ENCODE data around the gene GHR.
"Not testable (repeated sequence)": the region's sequence is repeated elsewhere in the genome, so short reads cannot be mapped to it uniquely, and the experiment has no call there.

GHR gene

GRCh38 chr5:42653705-42654104 is 230.5 kb downstream of the GHR start:
- TF ChIP-seq ZNF274 (IDR thresholded peaks at IDR 0.05; ENCODE audit: low read depth, low read length) = no peak
- no peak for TF ChIP-seq YY1 (IDR thresholded peaks at IDR 0.05; ENCODE audit: insufficient read depth, insufficient read length)
- no peak for TF ChIP-seq SUZ12 (IDR thresholded peaks at IDR 0.05; ENCODE audit: extremely low read depth, insufficient read depth, insufficient read length)
- no peaks in the 10 kb centered on the region for H3K9me3 ChIP-seq (ENCODE audit: insufficient read depth, low read length)
- no peak overlapping the region for H3K4me3 ChIP-seq (ENCODE audit: insufficient read length, low read depth)
- no peak overlapping the region for H3K9ac ChIP-seq (ENCODE audit: insufficient read length, low read depth)
- H3K27me3 ChIP-seq (ENCODE audit: insufficient read depth, insufficient read length) = no peaks in the 10 kb centered on the region
- no peaks in the 10 kb centered on the region for H3K36me3 ChIP-seq (ENCODE audit: insufficient read depth, insufficient read length, low read length)
- DNase-seq (ENCODE audit: low read depth, low spot score) = no peak
- H3K4me1 ChIP-seq (ENCODE audit: insufficient read depth, insufficient read length) = no peaks in the 10 kb centered on the region

DNA sequence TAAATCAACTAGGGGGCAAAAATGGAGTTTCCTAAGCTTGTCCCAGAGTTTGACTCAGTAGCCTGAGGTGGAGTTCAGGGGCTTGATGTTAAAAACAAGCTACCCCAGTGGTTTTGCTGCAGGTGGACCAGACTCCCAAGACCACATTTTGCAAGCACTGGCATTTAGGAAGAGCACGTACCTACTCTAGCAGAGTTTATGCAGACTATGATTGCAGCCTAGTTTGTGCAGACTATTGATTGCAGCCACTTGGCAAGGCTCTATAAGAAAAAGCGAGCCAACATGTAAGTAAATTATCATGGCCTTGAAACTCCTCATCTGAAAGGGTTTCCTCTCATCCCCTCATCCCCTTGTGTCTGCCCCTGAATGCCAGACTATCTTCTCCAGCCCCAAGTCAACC is 231.4 kb downstream of the GHR start:
- no peak for TF ChIP-seq ZNF274 (IDR thresholded peaks at IDR 0.05; ENCODE audit: low read depth, low read length)
- no peak for TF ChIP-seq SUZ12 (IDR thresholded peaks at IDR 0.05; ENCODE audit: extremely low read depth, insufficient read depth, insufficient read length)
- no peak for TF ChIP-seq YY1 (IDR thresholded peaks at IDR 0.05; ENCODE audit: insufficient read depth, insufficient read length)
- Histone ChIP-seq H3K36me3 (ENCODE audit: insufficient read depth, insufficient read length, low read length) (no peaks in the 10 kb centered on the region), H3K27me3 (ENCODE audit: insufficient read depth, insufficient read length) (no peaks in the 10 kb centered on the region), H3K4me1 (ENCODE audit: insufficient read depth, insufficient read length) (no peaks in the 10 kb centered on the region), H3K4me3 (ENCODE audit: insufficient read length, low read depth) (no peak overlapping the region), H3K9ac (ENCODE audit: insufficient read length, low read depth) (no peak overlapping the region), H3K9me3 (ENCODE audit: insufficient read depth, low read length) (0 out of 2 replicates have a peak, but pooled peaks cover 6% of the 10 kb centered on the region)
- DNase-seq (ENCODE audit: low read depth, low spot score) = no peak

GRCh38 chr5:42655982-42656650 is 232.9 kb downstream of the GHR start:
- no peak for TF ChIP-seq YY1 (IDR thresholded peaks at IDR 0.05; ENCODE audit: insufficient read depth, insufficient read length)
- TF ChIP-seq SUZ12 (IDR thresholded peaks at IDR 0.05; ENCODE audit: extremely low read depth, insufficient read depth, insufficient read length) = no peak
- TF ChIP-seq ZNF274 (IDR thresholded peaks at IDR 0.05; ENCODE audit: low read depth, low read length) = no peak
- H3K27me3 ChIP-seq (ENCODE audit: insufficient read depth, insufficient read length) = no peaks in the 10 kb centered on the region
- no peak overlapping the region for H3K9ac ChIP-seq (ENCODE audit: insufficient read length, low read depth)
- H3K4me3 ChIP-seq (ENCODE audit: insufficient read length, low read depth) = no peak overlapping the region
- no peaks in the 10 kb centered on the region for H3K36me3 ChIP-seq (ENCODE audit: insufficient read depth, insufficient read length, low read length)
- no peaks in the 10 kb centered on the region for H3K4me1 ChIP-seq (ENCODE audit: insufficient read depth, insufficient read length)
- DNase-seq (ENCODE audit: low read depth, low spot score) = no peak
- H3K9me3 ChIP-seq (ENCODE audit: insufficient read depth, low read length) = 0 out of 2 replicates have a peak, but pooled peaks cover 6% of the 10 kb centered on the region

DNA sequence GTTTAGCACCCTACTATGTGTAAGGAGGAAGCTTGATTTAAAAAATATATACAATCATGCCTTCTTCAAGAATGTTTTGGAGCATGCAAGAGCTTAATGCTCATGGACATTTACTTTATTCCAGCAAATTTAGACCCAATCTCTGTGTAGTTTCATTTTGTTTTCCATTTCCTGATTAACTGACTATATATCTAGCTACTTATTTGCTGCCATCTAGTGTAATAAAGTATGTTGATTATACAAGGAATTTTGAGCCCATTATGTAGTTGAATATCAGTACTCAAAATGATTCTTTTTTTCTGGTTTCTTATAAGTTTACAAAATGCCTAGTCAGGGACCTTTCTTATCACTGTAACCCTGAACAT is 233.4 kb downstream of the GHR start:
- TF ChIP-seq ZNF274 (IDR thresholded peaks at IDR 0.05; ENCODE audit: low read depth, low read length) (no peak), YY1 (IDR thresholded peaks at IDR 0.05; ENCODE audit: insufficient read depth, insufficient read length) (no peak), SUZ12 (IDR thresholded peaks at IDR 0.05; ENCODE audit: extremely low read depth, insufficient read depth, insufficient read length) (no peak)
- Histone ChIP-seq H3K9me3 (ENCODE audit: insufficient read depth, low read length) (0 out of 2 replicates have a peak, but pooled peaks cover 6% of the 10 kb centered on the region), H3K4me3 (ENCODE audit: insufficient read length, low read depth) (no peak overlapping the region), H3K4me1 (ENCODE audit: insufficient read depth, insufficient read length) (no peaks in the 10 kb centered on the region), H3K27me3 (ENCODE audit: insufficient read depth, insufficient read length) (no peaks in the 10 kb centered on the region), H3K36me3 (ENCODE audit: insufficient read depth, insufficient read length, low read length) (no peaks in the 10 kb centered on the region), H3K9ac (ENCODE audit: insufficient read length, low read depth) (no peak overlapping the region)
- no peak for DNase-seq (ENCODE audit: low read depth, low spot score)

DNA sequence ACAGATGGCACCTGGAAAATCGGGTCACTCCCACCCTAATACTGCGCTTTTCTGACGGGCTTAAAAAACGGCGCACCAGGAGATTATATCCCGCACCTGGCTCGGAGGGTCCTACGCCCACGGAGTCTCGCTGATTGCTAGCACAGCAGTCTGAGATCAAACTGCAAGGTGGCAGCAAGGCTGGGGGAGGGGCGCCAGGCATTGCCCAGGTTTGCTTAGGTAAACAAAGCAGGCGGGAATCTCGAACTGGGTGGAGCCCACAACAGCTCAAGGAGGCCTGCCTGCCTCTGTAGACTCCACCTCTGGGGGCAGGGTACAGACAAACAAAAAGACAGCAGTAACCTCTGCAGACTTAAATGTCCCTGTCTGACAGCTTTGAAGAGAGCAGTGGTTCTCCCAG is 236.6 kb downstream of the GHR start:
- not testable (repeated sequence) for DNase-seq (ENCODE audit: low read depth, low spot score); H3K9me3 ChIP-seq (ENCODE audit: insufficient read depth, low read length); H3K9ac ChIP-seq (ENCODE audit: insufficient read length, low read depth); H3K4me1 ChIP-seq (ENCODE audit: insufficient read depth, insufficient read length); H3K27me3 ChIP-seq (ENCODE audit: insufficient read depth, insufficient read length); H3K4me3 ChIP-seq (ENCODE audit: insufficient read length, low read depth); H3K36me3 ChIP-seq (ENCODE audit: insufficient read depth, insufficient read length, low read length)

GRCh38 chr5:42665857-42666256 is 242.6 kb downstream of the GHR start:
- no peak overlapping the region for H3K4me3 ChIP-seq (ENCODE audit: insufficient read length, low read depth)
- no peaks in the 10 kb centered on the region for H3K36me3 ChIP-seq (ENCODE audit: insufficient read depth, insufficient read length, low read length)
- H3K4me1 ChIP-seq (ENCODE audit: insufficient read depth, insufficient read length) = no peaks in the 10 kb centered on the region
- no peak for TF ChIP-seq YY1 (IDR thresholded peaks at IDR 0.05; ENCODE audit: insufficient read depth, insufficient read length)
- no peak for TF ChIP-seq ZNF274 (IDR thresholded peaks at IDR 0.05; ENCODE audit: low read depth, low read length)
- TF ChIP-seq SUZ12 (IDR thresholded peaks at IDR 0.05; ENCODE audit: extremely low read depth, insufficient read depth, insufficient read length) = no peak
- no peaks in the 10 kb centered on the region for H3K9me3 ChIP-seq (ENCODE audit: insufficient read depth, low read length)
- no peak for DNase-seq (ENCODE audit: low read depth, low spot score)
- H3K9ac ChIP-seq (ENCODE audit: insufficient read length, low read depth) = no peak overlapping the region
- no peaks in the 10 kb centered on the region for H3K27me3 ChIP-seq (ENCODE audit: insufficient read depth, insufficient read length)

DNA sequence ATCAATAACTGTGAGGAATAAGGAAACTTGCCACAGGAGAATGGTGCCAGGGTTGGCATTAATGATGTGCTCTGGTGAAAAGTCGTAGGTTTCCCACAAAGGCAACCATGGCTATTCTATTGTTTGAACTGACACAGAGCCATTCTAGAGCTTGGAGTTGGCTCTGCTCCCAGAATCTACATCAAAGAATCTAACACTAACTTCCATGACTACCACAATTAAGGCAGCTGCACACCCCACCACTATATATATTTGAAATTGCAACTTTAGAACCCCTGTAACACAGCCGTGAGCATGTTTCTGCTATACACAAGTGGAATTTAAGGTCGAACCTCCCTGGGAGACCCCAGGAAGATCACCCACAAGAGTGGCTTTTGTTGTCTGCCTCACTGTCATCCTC is 243.6 kb downstream of the GHR start:
- Histone ChIP-seq H3K27me3 (ENCODE audit: insufficient read depth, insufficient read length) (no peaks in the 10 kb centered on the region), H3K36me3 (ENCODE audit: insufficient read depth, insufficient read length, low read length) (no peaks in the 10 kb centered on the region), H3K9ac (ENCODE audit: insufficient read length, low read depth) (no peak overlapping the region), H3K4me3 (ENCODE audit: insufficient read length, low read depth) (no peak overlapping the region), H3K4me1 (ENCODE audit: insufficient read depth, insufficient read length) (no peaks in the 10 kb centered on the region), H3K9me3 (ENCODE audit: insufficient read depth, low read length) (no peaks in the 10 kb centered on the region)
- TF ChIP-seq YY1 (IDR thresholded peaks at IDR 0.05; ENCODE audit: insufficient read depth, insufficient read length) (no peak), ZNF274 (IDR thresholded peaks at IDR 0.05; ENCODE audit: low read depth, low read length) (no peak), SUZ12 (IDR thresholded peaks at IDR 0.05; ENCODE audit: extremely low read depth, insufficient read depth, insufficient read length) (no peak)
- DNase-seq (ENCODE audit: low read depth, low spot score) = no peak

Measured in NT2/D1 (cell line).